Body of pancreas (tissue), 4 donors: ENCODE data around the gene SPIRE1.

Experiments used
- CTCF ChIP-seq, 7 experiments: fragments of 450-650 bp in 4 of 7; fragments of 200-600 bp in 3 of 7; sonication (generic) in 3 of 7; IDR thresholded peaks; one replicate each; pipeline ENCODE4 v1.5.1; 2016 to 2019; ENCODE audit warnings: antibody characterized with exemption in 7 of 7
- POLR2A ChIP-seq, 3 donors: fragments of 450-650 bp; IDR thresholded peaks; one replicate each; pipeline ENCODE4 v1.6.1; 2016; ENCODE audit warnings: antibody characterized with exemption in 3 of 3, mild to moderate bottlenecking in 2 of 3

GRCh38 chr18:12639990-12640880 is 17.7 kb downstream of the SPIRE1 start:
- no peak for TF ChIP-seq POLR2A (IDR thresholded peaks at IDR 0.05)
- TF ChIP-seq CTCF (IDR thresholded peaks at IDR 0.05), result no peak
